ENCODE data around the gene ADAMTS12.

ADAMTS12 gene

DNA sequence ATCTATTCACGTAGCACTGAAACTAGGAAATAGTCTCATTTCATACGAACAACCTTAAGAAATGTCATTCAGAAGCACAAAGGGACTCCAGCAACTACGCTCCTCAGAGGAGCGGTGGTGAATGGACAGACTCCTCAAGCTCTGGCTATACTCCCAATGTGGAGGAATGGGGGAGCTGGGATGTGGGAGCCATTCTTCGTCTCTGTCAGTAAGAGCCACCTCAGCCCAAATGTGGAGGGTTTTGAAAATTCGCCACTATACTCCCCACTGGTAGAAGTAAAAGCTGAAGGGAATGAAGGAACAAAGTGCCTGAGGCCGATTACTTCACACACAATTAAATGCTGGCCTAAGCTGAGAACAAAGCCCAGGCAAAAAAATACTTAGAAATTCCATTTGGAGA is 96.3 kb downstream of the ADAMTS12 start:
- no peak for DNase-seq

DNA sequence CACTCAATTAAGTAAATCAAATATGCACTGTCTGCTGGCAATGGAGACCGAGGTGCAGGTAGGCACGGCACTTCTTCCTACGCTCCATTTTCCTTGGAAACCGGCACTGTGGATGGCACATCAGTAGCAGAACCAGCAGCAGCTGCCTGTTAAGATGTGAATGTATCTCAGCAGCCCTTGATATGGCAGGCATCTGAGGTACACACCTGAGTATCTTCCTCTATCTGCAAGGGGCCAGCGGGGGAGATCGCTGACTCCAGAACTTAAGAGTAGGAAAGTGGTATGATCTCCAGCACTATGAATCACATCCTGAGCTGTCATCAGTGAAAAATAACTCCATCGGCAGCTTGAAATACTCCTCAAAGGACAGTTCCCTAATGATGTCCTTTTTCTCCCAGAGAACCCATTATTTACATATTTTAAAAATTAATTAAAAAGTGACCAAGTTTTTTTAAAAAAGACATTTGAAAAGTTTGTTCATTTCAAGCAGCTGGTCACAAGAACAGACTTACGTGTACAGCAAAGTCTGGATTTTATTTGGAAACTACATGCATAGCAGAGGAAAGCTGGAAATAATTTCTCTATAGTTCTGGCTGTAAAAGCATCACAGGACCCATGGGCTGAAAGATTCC is 97.1 kb downstream of the ADAMTS12 start:
- DNase-seq: no peak

DNA sequence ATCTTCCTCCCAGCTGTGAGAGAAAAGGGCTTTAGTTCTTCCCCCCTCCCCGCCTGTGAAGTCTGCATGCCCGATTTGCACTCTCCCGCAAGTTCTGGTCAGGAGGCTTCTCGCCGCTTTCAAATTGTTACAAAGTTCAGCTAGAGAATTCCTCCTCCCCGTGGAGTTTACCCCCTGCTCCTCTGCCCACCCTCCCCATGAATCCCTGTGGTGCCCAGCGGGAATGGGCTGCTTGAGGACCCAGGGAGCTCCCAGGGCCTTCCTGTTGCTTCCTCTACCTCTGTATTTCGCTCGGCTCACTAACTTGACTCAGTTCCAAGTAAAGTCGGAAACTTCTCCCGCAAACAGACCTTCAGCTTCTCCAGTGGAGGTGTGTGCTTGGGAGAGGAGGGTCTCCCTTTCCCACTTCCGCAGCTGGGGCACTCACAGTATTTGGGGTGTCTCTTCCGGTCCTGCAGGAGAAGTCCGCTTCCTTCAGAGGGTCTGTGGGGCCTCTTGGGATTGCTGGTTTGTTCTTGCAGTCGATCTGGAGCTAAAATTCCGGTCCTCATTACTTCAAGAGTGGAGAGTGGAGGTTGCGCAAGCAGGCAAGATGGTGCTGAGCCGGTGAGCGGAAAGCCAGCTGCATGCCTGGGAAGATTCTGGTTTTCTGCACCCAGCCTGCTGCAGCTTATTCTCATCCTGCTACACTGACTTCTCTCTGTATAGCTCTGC is 97.8 kb downstream of the ADAMTS12 start:
- DNase-seq: no peak

DNA sequence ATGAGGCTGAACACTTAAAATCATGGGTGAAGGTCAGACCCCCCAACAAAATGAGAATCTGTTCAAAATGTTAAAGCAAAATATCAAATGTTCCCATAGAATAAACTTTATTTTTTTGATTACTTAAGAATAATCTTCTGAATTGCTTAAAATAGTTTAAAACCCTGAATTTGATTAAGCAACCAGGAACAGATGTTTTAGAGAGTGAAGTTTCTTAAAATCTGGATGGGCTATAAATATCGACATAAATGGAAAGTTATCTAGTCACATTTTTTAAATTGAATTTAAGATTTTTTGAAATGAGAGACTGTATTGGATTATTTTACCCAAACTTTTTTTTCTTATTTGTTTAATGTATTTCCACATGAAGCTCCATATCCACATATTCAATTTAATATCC is 98.5 kb downstream of the ADAMTS12 start:
- no peak for DNase-seq

DNA sequence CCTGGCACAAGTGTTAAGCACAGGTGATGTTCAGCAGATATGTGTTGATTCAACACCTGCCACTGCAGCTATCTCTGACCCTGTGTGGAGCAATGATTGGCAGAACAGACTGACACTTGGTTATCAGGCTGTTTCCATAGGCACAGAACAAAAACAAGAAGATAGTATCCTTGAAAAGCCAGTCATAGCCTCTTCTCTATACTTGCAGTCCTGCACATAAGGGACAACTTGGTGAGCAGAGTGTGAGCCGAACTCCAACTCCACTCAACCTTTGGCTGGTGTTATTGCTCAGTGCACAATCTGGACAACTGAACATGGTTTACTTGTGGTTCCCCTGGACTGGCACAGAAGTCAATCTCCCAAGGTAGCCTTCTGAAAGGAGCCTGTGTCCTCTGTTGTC is 99.2 kb downstream of the ADAMTS12 start:
- DNase-seq: no peak

GRCh38 chr5:33789567-33789957 is 102.2 kb downstream of the ADAMTS12 start:
- DNase-seq: no peak

DNA sequence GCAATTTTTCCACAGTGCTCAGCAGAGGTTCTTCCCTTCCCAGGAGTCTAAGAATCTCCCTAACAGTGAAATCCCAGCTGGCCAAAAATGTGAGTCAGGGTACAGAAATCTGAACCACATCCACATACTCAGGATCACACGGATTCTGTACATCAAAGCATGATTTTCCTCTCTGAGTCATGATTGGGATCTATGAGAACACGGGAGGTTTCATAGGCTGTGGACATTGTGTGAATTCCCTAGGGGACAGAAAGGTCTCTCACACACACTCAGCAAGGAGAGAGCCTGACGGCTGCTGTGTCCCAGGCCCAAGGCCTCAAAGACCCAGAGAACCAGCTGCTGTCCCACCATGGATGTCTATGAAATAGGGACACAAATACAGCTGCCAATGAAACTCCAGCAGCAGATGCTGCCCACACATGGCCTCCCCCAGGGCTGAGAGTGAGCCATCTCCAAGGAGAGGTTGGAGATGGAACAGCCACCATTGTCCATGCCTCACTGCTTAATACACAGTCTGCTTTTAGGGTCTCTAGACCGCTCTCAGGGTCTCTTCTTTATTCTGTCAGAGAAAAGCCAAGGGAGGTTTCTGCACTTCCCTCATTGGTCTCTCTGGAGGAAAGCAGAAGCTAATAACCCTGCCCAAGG is 102.7 kb downstream of the ADAMTS12 start:
- no peak for DNase-seq

DNA sequence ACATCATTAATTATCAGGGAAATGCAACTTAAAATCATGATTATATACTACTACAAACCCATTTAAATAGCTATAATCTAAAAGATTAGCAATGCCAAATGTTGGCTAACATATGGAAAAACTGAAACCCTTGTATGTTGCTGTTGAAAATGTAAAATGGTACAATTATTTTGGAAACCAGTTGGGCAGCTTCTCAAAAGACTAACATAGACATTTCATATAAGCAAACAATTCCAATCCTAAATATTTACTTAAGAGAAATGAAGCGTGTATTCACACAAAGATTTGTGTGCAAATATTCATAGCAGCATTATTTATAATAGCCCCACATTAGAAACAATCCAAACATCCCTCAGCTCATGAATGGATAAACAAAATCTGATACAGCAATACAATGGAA is 106.2 kb downstream of the ADAMTS12 start:
- no peak for DNase-seq

- no peak for DNase-seq
Observed at GRCh38 chr5:33781286-33781685, 110.5 kb downstream of the ADAMTS12 start.

- no peak for DNase-seq
Observed at GRCh38 chr5:33776151-33776660, 115.6 kb downstream of the ADAMTS12 start.

DNA sequence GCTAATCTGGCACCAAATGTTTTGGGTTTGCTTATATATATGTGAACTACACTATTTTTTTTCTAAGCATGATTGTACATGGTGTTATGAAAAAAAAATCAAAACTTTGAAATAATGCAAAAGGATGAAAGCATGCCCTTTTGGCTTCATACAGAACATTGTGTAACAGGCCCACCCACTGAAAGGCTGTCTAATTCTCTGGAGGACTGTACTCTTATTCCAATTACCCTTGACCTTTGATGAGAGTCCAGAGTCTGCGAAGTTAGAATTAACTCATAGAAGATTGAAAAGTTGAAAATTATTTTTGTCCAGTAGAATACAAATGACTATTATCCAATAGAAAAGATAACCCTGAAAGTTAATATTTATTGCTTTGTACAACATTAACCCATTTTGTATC is 117.4 kb downstream of the ADAMTS12 start:
- no peak for DNase-seq

- no peak for DNase-seq
Observed at GRCh38 chr5:33772380-33772897, 119.4 kb downstream of the ADAMTS12 start.

DNA sequence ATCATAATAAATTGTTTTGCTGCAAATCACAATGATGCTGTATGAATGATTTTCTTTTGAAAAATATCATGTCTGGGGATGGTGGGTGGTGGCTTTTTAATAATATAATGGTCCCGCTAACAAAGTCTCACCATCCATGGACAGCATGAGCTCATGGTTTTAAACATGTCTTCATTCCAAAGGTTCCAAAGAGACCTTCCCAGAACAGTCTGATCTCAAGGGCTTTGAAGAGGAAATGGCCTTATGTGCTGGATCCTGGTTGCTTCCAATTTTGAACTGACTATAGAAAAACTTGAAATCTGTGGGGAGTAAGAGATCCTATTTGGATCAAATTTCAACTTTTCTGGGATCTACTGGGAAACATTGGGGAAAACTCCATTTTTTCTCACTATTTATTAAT is 121.8 kb downstream of the ADAMTS12 start:
- DNase-seq: no peak

DNA sequence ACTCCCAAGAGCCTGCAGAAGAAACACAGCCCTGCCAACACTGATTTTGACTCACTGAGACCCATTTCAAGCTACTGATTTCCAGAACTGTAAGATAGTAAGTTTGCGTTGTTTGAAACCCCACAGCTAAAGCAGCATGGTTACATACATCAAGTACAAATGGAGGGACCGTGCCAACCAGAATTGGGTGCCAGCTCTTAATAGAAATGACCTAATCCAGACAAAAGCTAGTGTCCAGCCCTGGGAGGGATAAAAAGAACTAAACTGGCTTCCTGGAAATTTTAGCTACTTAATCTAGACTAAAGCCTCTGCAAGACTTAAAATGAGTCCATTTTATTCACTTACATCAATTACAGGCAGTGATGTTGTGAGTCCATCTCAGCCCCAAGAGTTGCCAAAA is 122.6 kb downstream of the ADAMTS12 start:
- no peak for DNase-seq

DNA sequence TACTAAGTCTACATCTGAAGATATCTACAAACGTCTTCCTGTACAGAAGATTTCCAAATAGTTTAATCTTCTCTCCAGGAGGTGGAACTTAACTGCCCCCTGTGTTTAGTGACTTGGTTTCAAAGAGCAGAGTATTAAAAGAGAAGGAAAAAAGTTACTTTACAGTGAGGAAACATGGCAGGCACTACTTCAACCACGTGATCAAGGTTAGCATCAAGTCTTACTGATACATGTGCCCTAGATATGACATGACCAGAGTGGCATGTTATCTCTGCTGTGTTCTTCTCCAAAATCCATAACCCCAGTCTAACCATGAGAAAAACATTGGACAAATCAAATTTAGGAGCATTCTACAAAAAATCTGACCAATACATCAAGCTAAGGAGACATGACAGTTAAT is 125.8 kb downstream of the ADAMTS12 start:
- DNase-seq: no peak

GRCh38 chr5:33764786-33765185 is 127.0 kb downstream of the ADAMTS12 start:
- no peak for DNase-seq

DNA sequence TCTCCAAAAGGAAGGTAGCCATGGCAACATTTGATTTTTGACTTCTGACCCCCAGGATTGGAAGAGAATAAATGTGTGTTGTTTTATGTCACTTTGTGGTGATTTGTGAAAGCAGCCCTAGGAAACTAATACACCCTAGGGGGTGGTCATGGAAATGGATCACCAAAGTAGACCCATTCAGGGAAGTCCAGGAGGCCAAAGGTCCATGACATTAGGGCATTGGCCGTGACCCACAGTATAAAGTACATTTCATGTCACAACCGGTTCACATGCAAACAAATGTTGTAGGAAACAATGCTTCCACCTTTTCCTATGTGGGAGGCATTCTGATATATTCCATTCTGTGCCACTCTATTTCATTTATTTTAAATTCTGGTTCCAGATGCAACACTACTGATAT is 128.4 kb downstream of the ADAMTS12 start:
- DNase-seq: no peak

GRCh38 chr5:33762859-33763258 is 128.9 kb downstream of the ADAMTS12 start:
- DNase-seq: no peak

DNA sequence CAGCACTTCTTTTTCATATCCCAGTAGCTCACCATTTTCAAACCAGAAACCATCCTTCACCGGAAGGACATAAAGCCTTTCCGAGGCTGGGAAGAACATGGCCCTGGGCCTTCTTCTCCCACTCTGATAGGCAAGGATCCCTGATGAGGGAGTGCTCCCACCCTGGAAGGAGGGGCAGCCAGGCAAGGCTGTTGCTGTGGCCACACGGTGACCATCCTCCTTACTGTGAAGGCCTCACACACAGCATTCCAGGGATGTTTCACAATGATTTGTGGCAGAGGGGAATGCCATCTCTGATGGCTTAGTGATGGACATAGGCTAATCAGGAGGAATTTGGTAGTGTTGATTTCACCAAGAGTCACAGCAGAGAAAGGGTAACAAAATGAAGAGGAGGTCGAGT is 130.7 kb downstream of the ADAMTS12 start:
- no peak for DNase-seq

GRCh38 chr5:33758737-33759136 is 133.1 kb downstream of the ADAMTS12 start:
- DNase-seq: no peak

- DNase-seq: no peak
Observed at GRCh38 chr5:33756491-33756890, 135.3 kb downstream of the ADAMTS12 start.

- no peak for DNase-seq
Observed at GRCh38 chr5:33755231-33755630, 136.6 kb downstream of the ADAMTS12 start.

- no peak for DNase-seq
Observed at GRCh38 chr5:33753704-33754103, 138.1 kb downstream of the ADAMTS12 start.

DNA sequence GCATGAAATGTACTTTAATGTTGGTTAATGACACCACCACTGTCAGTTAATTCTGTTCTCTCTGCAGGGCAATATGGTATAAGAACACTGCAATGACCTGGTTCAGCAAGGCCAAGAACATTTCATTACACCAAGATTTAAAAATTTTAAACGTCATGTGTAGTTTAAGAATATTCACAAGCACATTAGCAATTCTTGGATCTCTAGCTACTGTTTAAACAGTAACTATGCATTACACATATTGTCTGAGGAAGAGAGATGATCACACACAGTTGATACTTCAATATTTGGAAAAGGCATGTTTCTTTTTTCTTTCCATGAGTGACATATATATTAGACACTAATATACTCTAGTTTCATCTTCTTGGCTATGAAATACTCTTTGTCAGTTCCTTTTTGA is 143.0 kb downstream of the ADAMTS12 start:
- DNase-seq: no peak
